CD14-positive monocyte (primary cell): ENCODE measurements around the gene TBXAS1. TPM values are rescaled to one million over a fixed set of nuclear protein-coding genes. Genes with fewer than 3 reads are reported as not detected.

Experiments used
- DNase-seq, 3 donors: peaks; one replicate each; pipeline ENCODE4 v3.0.0-alpha.2; 2011 to 2022
- H2AFZ ChIP-seq: 2 replicates; pipeline ENCODE4 v1.6.0; 2012; ENCODE audit warnings: mild to moderate bottlenecking, low read depth, low read length, inconsistent platforms; ENCODE audit not compliant: insufficient read depth, poor library complexity, severe bottlenecking
- H3K27ac ChIP-seq, 2 donors: 1 replicate in 1 of 2; 2 replicates in 1 of 2; pipeline ENCODE4 v1.5.1; 2012 to 2013; ENCODE audit warnings: low read length in 2 of 2, control low read depth in 1 of 2, inconsistent platforms in 1 of 2, low read depth in 1 of 2, mild to moderate bottlenecking in 1 of 2
- H3K27me3 ChIP-seq, 2 donors: one replicate each; pipeline versions ENCODE4 v1.6.0 to v1.6.1; 2011 to 2013; ENCODE audit warnings: low read length in 2 of 2; ENCODE audit not compliant: control insufficient read depth in 2 of 2, insufficient read depth in 2 of 2
- H3K36me3 ChIP-seq, 2 donors: replicated peaks in 1 of 2; 1 replicate in 1 of 2; 2 replicates in 1 of 2; pipeline versions ENCODE4 v1.5.1 to v1.6.1; 2012 to 2013; ENCODE audit warnings: low read length in 2 of 2, control low read depth in 1 of 2, inconsistent platforms in 1 of 2, mild to moderate bottlenecking in 1 of 2; ENCODE audit not compliant: insufficient read depth in 2 of 2, control insufficient read depth in 1 of 2
- H3K4me1 ChIP-seq, 2 donors: 1 replicate in 1 of 2; 2 replicates in 1 of 2; pipeline versions ENCODE4 v1.5.1 to v1.6.1; 2012 to 2013; ENCODE audit warnings: low read length in 2 of 2, control low read depth in 1 of 2, inconsistent platforms in 1 of 2, mild to moderate bottlenecking in 1 of 2, moderate library complexity in 1 of 2; ENCODE audit not compliant: insufficient read depth in 2 of 2, control insufficient read depth in 1 of 2
- H3K4me2 ChIP-seq: replicated peaks from 2 replicates; pipeline ENCODE3; 2012; ENCODE audit warnings: low read length, moderate library complexity, mild to moderate bottlenecking; ENCODE audit not compliant: poor library complexity, severe bottlenecking; ENCODE audit errors: extremely low read depth
- H3K4me3 ChIP-seq, 3 experiments: fragments of 200-600 bp in 1 of 3; sonication (generic) in 1 of 3; replicated peaks in 1 of 3; 1 replicate in 2 of 3; 2 replicates in 1 of 3; pipeline ENCODE4 v1.5.1; 2011 to 2013; ENCODE audit warnings: low read length in 3 of 3, mild to moderate bottlenecking in 3 of 3, control low read depth in 2 of 3, low read depth in 2 of 3, inconsistent platforms in 1 of 3, moderate library complexity in 1 of 3
- H3K79me2 ChIP-seq: 2 replicates; pipeline ENCODE4 v1.6.0; 2012; ENCODE audit warnings: mild to moderate bottlenecking, control low read depth, inconsistent platforms, low read length, moderate library complexity; ENCODE audit not compliant: insufficient read depth
- H3K9ac ChIP-seq: 2 replicates; pipeline ENCODE4 v1.6.0; 2017; ENCODE audit warnings: low read length, mild to moderate bottlenecking; ENCODE audit not compliant: insufficient read depth, poor library complexity, severe bottlenecking
- H3K9me3 ChIP-seq, 2 donors: replicated peaks in 1 of 2; 1 replicate in 1 of 2; 2 replicates in 1 of 2; pipeline versions ENCODE4 v1.5.1 to v1.6.1; 2012 to 2013; ENCODE audit warnings: low read length in 2 of 2, control low read depth in 1 of 2; ENCODE audit not compliant: control insufficient read depth in 1 of 2, insufficient read depth in 1 of 2
- H4K20me1 ChIP-seq: 2 replicates; pipeline ENCODE4 v1.6.0; 2012; ENCODE audit warnings: mild to moderate bottlenecking, low read length, control low read depth, moderate library complexity; ENCODE audit not compliant: insufficient read depth
- H3K27ac Mint-ChIP-seq, 7 donors: one replicate each; pipeline ENCODE4 v1.8.0; 2020; ENCODE audit warnings: mild to moderate bottlenecking in 7 of 7, mixed read lengths in 7 of 7, moderate library complexity in 6 of 7, inconsistent platforms in 2 of 7
- H3K27me3 Mint-ChIP-seq, 3 donors: one replicate each; pipeline ENCODE4 v1.8.0; 2021 to 2022; ENCODE audit warnings: low read depth in 3 of 3, mild to moderate bottlenecking in 3 of 3, mixed read lengths in 3 of 3, moderate library complexity in 3 of 3, inconsistent platforms in 1 of 3
- H3K36me3 Mint-ChIP-seq, 2 donors: one replicate each; pipeline ENCODE4 v1.8.0; 2020; ENCODE audit warnings: mixed read lengths in 2 of 2, inconsistent platforms in 1 of 2, mild to moderate bottlenecking in 1 of 2
- H3K4me1 Mint-ChIP-seq: one replicate; pipeline ENCODE4 v1.8.0; 2020; ENCODE audit warnings: mild to moderate bottlenecking, mixed read lengths
- H3K4me3 Mint-ChIP-seq, 2 donors: one replicate each; pipeline ENCODE4 v1.8.0; 2020; ENCODE audit warnings: mild to moderate bottlenecking in 2 of 2, mixed read lengths in 2 of 2, moderate library complexity in 1 of 2
- H3K9me3 Mint-ChIP-seq, 7 donors: one replicate each; pipeline ENCODE4 v1.8.0; 2020 to 2022; ENCODE audit warnings: mixed read lengths in 7 of 7, mild to moderate bottlenecking in 6 of 7, moderate library complexity in 6 of 7, inconsistent platforms in 2 of 7
- WGBS: methylation state at CpG from one replicate; pipeline ENCODE4 v1.1.5; 2013; ENCODE audit warnings: missing lambda C conversion rate; ENCODE audit not compliant: insufficient coverage; 5-methylcytosine and 5-hydroxymethylcytosine counted together
- intact Hi-C, 2 donors: fragments of 100-400 bp; cut with micrococcal nuclease; formaldehyde crosslinking; loops; one replicate each; pipeline versions ENCODE4 v1.15.0 to v1.15.1; 2023
- polyA plus RNA-seq, 3 donors: library from polyadenylated mRNA; depleted of rRNA in 1 of 3; unstranded in 2 of 3; stranded (reverse) in 1 of 3; fragments of 300-500 nt in 2 of 3; fragments of >200 nt in 1 of 3; fragmentation: Illumina TruSeq in 2 of 3; gene quantifications; 1 replicate in 2 of 3; 2 replicates in 1 of 3; pipeline ENCODE4 v1.2.3, GENCODE V29; 2012 to 2021
- TF ChIP-seq, protein P1 (sequence below): fragments of 200-600 bp; IDR thresholded peaks from one replicate; pipeline ENCODE4 v1.8.0; 2022; ENCODE audit warnings: antibody characterized with exemption, mild to moderate bottlenecking

The TBXAS1 gene
- polyA plus RNA-seq, 3 donors = 289 to 335 (median 298) TPM

- peaks cover under 1 to 6% (median 3%) of the 10 kb centered on the region in 7 donors for H3K9me3 Mint-ChIP-seq
- peak overlapping the region in 2 of 3 experiments; percentile 19 to 50 for H3K4me3 ChIP-seq
- H3K27me3 ChIP-seq = no peaks in the 10 kb centered on the region
- H3K4me3 Mint-ChIP-seq = peak overlapping the region; percentile 54 to 60
- DNase-seq = peak; percentile 61 to 88 (median 86)
- peaks cover 2% of the 10 kb centered on the region in 2 donors for H3K9me3 ChIP-seq
- H3K36me3 Mint-ChIP-seq = peaks cover 47 to 65% of the 10 kb centered on the region in 2 donors
- H3K4me1 ChIP-seq = peaks cover 63 to 68% of the 10 kb centered on the region in 2 donors
- peaks cover 0 to 6% (median 0%) of the 10 kb centered on the region in 3 donors for H3K27me3 Mint-ChIP-seq
- H3K4me1 Mint-ChIP-seq = peaks cover 76% of the 10 kb centered on the region
- peak overlapping the region; percentile 90 to 97 (median 95) for H3K27ac Mint-ChIP-seq
- peaks cover 70% of the 10 kb centered on the region for H3K79me2 ChIP-seq
- peak overlapping the region; percentile 97 to 99 for H3K27ac ChIP-seq
- H2AFZ ChIP-seq = no peak overlapping the region
- 42% methylated on average over 2 of the region's 6 CpGs for WGBS
- intact Hi-C loops = loop anchor here in 1 of 2 donors (2.0 to 5.0 kb wide), 3 partner anchors 16 to 254 kb away; no protein-coding TSS in a partner anchor
- peaks cover 5 to 39% of the 10 kb centered on the region in 2 donors for H3K36me3 ChIP-seq
- TF ChIP-seq, protein P1, sequence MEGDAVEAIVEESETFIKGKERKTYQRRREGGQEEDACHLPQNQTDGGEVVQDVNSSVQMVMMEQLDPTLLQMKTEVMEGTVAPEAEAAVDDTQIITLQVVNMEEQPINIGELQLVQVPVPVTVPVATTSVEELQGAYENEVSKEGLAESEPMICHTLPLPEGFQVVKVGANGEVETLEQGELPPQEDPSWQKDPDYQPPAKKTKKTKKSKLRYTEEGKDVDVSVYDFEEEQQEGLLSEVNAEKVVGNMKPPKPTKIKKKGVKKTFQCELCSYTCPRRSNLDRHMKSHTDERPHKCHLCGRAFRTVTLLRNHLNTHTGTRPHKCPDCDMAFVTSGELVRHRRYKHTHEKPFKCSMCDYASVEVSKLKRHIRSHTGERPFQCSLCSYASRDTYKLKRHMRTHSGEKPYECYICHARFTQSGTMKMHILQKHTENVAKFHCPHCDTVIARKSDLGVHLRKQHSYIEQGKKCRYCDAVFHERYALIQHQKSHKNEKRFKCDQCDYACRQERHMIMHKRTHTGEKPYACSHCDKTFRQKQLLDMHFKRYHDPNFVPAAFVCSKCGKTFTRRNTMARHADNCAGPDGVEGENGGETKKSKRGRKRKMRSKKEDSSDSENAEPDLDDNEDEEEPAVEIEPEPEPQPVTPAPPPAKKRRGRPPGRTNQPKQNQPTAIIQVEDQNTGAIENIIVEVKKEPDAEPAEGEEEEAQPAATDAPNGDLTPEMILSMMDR = no peak
- peaks cover 56% of the 10 kb centered on the region for H4K20me1 ChIP-seq
- H3K9ac ChIP-seq = peak overlapping the region; percentile 61
- peak overlapping the region; percentile 54 for H3K4me2 ChIP-seq
Observed at GRCh38 chr7:139901056-139901795, 72.2 kb downstream of the TBXAS1 start.

GRCh38 chr7:139901901-139902300, 72.8 kb downstream of the TBXAS1 start:
- Mint-ChIP-seq H3K9me3 (peaks cover 4 to 10% (median 9%) of the 10 kb centered on the region in 7 donors), H3K4me1 (peaks cover 71% of the 10 kb centered on the region), H3K27me3 (peaks cover 0 to 4% (median 0%) of the 10 kb centered on the region in 3 donors), H3K4me3 (no peak overlapping the region), H3K36me3 (peaks cover 48 to 65% of the 10 kb centered on the region in 2 donors), H3K27ac (peak overlapping the region; percentile 90 to 97 (median 95))
- peak overlapping the region; percentile 54 for H3K4me2 ChIP-seq
- H3K36me3 ChIP-seq = peaks cover 7 to 39% of the 10 kb centered on the region in 2 donors
- peaks cover 58 to 64% of the 10 kb centered on the region in 2 donors for H3K4me1 ChIP-seq
- peak overlapping the region; percentile 97 to 99 for H3K27ac ChIP-seq
- WGBS = no CpG with 5 or more reads among the region's 3 CpGs
- H3K9me3 ChIP-seq = peaks cover 3 to 9% of the 10 kb centered on the region in 2 donors
- TF ChIP-seq, protein P1 = no peak
- H2AFZ ChIP-seq = no peak overlapping the region
- H4K20me1 ChIP-seq = peaks cover 56% of the 10 kb centered on the region
- peaks cover 76% of the 10 kb centered on the region for H3K79me2 ChIP-seq
- H3K9ac ChIP-seq = peak overlapping the region; percentile 61
- no peaks in the 10 kb centered on the region for H3K27me3 ChIP-seq
- peak overlapping the region in 1 of 3 experiments; percentile 50 for H3K4me3 ChIP-seq
- peak; percentile 66 to 82 (median 80) for DNase-seq
- intact Hi-C loops = loop anchor here in 1 of 2 donors (2.0 to 5.0 kb wide), 3 partner anchors 15 to 255 kb away; no protein-coding TSS in a partner anchor
